ENCODE measurements around the gene LRRC8E. TPM values are rescaled to one million over a fixed set of nuclear protein-coding genes. Genes with fewer than 3 reads are reported as not detected.
A peak's percentile ranks its signal among the peaks of the same experiment; 100 is the strongest.
"Not testable (repeated sequence)": the region's sequence is repeated elsewhere in the genome, so short reads cannot be mapped to it uniquely, and the experiment has no call there.

LRRC8E gene
- total RNA-seq, 1 donor from 2014 or later = 0.08 TPM

DNA sequence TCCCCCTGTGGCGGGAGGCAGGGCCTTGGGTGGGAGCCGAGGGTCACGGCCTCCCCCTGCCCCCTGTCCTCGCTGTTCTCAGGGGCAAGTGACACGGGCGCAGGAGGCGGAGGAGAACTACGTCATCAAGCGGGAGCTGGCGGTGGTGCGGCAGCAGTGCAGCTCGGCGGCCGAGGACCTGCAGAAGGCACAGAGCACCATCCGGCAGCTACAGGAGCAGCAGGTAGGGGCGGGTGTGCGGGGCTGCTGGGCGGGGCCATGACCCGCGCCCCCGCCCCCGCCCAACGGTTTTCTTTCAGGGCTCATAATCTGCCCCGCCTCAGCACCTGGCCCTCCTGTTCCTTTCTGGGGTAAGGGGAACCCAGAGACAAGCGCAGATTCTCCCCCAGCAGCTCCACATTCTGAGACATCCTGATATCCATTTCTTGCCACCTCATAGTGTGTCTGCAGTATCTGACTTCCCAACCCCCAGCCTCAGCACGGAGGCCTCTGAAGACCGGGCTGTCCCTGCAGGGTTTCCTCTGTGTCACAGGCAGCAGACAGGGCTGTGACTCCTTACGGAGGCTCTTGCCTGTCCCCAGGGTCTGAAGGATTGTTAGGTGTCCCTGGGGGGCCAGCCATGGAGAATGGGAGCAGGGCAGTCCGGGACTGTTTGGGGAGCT, 30.1 kb upstream of the LRRC8E start:
- no peak overlapping the region for H3K27ac Mint-ChIP-seq (ENCODE audit: unreplicated experiment)
- no peaks in the 10 kb centered on the region for H3K36me3 Mint-ChIP-seq (ENCODE audit: low read depth, unreplicated experiment)
- peak; percentile 50 for DNase-seq (ENCODE audit: low spot score)
- H3K9me3 Mint-ChIP-seq (ENCODE audit: unreplicated experiment) = no peaks in the 10 kb centered on the region
- peaks cover 10% of the 10 kb centered on the region for H3K27me3 Mint-ChIP-seq (ENCODE audit: unreplicated experiment)
- TF ChIP-seq, protein P1, sequence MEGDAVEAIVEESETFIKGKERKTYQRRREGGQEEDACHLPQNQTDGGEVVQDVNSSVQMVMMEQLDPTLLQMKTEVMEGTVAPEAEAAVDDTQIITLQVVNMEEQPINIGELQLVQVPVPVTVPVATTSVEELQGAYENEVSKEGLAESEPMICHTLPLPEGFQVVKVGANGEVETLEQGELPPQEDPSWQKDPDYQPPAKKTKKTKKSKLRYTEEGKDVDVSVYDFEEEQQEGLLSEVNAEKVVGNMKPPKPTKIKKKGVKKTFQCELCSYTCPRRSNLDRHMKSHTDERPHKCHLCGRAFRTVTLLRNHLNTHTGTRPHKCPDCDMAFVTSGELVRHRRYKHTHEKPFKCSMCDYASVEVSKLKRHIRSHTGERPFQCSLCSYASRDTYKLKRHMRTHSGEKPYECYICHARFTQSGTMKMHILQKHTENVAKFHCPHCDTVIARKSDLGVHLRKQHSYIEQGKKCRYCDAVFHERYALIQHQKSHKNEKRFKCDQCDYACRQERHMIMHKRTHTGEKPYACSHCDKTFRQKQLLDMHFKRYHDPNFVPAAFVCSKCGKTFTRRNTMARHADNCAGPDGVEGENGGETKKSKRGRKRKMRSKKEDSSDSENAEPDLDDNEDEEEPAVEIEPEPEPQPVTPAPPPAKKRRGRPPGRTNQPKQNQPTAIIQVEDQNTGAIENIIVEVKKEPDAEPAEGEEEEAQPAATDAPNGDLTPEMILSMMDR (IDR thresholded peaks at IDR 0.05; ENCODE audit: unreplicated experiment) = no peak
- no peak overlapping the region for H3K4me3 Mint-ChIP-seq (ENCODE audit: unreplicated experiment)
- peaks cover 11% of the 10 kb centered on the region for H3K4me1 Mint-ChIP-seq (ENCODE audit: unreplicated experiment)

GRCh38 chr19:7859087-7859486, 29.2 kb upstream of the LRRC8E start:
- H3K9me3 Mint-ChIP-seq (ENCODE audit: unreplicated experiment); H3K36me3 Mint-ChIP-seq (ENCODE audit: low read depth, unreplicated experiment); H3K27ac Mint-ChIP-seq (ENCODE audit: unreplicated experiment); DNase-seq (ENCODE audit: low spot score); H3K4me3 Mint-ChIP-seq (ENCODE audit: unreplicated experiment): not testable (repeated sequence)
- H3K27me3 Mint-ChIP-seq (ENCODE audit: unreplicated experiment) = peaks cover 12% of the 10 kb centered on the region
- H3K4me1 Mint-ChIP-seq (ENCODE audit: unreplicated experiment) = peaks cover 11% of the 10 kb centered on the region

GRCh38 chr19:7859831-7860713, 28.2 kb upstream of the LRRC8E start:
- peaks cover 11% of the 10 kb centered on the region for H3K4me1 Mint-ChIP-seq (ENCODE audit: unreplicated experiment)
- H3K9me3 Mint-ChIP-seq (ENCODE audit: unreplicated experiment) = no peaks in the 10 kb centered on the region
- H3K4me3 Mint-ChIP-seq (ENCODE audit: unreplicated experiment) = no peak overlapping the region
- no peaks in the 10 kb centered on the region for H3K36me3 Mint-ChIP-seq (ENCODE audit: low read depth, unreplicated experiment)
- H3K27ac Mint-ChIP-seq (ENCODE audit: unreplicated experiment) = no peak overlapping the region
- peaks cover 18% of the 10 kb centered on the region for H3K27me3 Mint-ChIP-seq (ENCODE audit: unreplicated experiment)
- no peak for DNase-seq (ENCODE audit: low spot score)
- TF ChIP-seq, protein P1 (IDR thresholded peaks at IDR 0.05; ENCODE audit: unreplicated experiment) = no peak

DNA sequence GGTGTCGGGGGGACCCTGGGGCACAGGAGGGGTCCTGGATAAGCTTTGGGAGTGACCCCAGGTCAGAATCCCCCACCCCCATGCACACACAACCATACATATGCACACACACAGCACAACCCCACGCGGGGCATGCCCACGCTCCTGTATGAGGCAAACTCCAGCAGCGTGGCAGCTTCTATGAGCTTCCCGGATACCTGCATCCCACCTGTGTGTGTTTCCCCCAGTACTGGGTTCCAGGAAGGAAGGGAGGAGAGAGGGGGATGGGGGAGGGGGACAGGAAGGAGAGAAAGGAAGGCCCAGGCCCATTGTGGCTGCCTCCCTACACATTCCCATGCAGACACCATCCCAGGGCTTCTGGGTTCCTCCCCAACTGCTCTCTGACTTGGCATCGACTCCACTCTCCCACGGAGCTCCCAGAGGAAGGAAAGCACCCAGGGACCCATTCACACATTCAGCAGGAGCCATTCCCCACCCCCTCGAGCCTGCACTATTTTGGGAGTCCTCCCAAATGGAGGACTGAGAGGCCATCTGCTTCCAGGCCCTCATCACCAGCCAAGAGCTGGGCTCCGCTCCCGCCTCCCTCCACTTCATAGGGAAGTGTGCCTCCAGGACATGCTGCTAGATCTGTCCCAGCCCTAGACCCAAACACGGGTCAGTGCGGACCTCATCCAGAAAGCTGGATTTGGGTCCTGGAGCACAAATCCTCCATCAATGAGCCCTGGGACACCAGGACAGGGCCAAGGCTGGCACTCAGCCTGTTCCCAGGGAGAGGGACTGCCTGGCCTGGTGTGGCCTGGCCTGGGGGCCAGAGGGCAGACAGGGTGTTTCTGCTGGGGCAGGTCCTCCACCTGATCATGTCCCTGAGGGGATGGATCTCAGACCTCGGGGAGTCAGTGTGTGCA, 27.3 kb upstream of the LRRC8E start:
- Mint-ChIP-seq H3K36me3 (ENCODE audit: low read depth, unreplicated experiment) (no peaks in the 10 kb centered on the region), H3K27ac (ENCODE audit: unreplicated experiment) (no peak overlapping the region), H3K9me3 (ENCODE audit: unreplicated experiment) (no peaks in the 10 kb centered on the region), H3K27me3 (ENCODE audit: unreplicated experiment) (peaks cover 22% of the 10 kb centered on the region), H3K4me3 (ENCODE audit: unreplicated experiment) (peak overlapping the region; percentile 21), H3K4me1 (ENCODE audit: unreplicated experiment) (peaks cover 11% of the 10 kb centered on the region)
- TF ChIP-seq, protein P1 (IDR thresholded peaks at IDR 0.05; ENCODE audit: unreplicated experiment) = no peak
- DNase-seq (ENCODE audit: low spot score) = no peak

Data from endothelial cell (in vitro differentiated cells).